C4-2B (cell line): ENCODE measurements around the gene PTPA.

ENCODE experiments used
- ZFX ChIP-seq: fragments of 450-650 bp; IDR thresholded peaks from 2 replicates; pipeline ENCODE4 v1.6.1; 2017
- TF ChIP-seq, protein P1 (sequence below): fragments of 450-650 bp; conservative IDR thresholded peaks from 2 replicates; pipeline ENCODE4 v1.5.1; 2017; ENCODE audit warnings: mild to moderate bottlenecking

DNA sequence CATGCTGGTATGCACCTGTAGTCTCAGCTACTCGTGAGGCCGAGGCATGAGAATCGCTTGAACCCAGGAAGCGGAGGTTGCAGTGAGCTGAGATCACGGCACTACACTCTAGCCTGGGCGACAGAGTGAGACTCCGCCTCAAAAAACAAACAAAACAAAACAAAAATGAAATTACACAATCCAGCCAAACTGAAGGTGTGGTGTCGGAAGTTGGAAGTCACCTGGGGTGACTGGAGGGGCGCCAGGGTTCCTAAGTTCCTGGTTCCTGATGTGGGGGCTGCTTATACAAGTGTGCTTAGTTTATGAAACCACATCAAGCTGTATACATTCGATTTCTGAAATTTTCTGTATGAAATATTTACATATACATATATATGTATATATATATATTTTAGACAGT is 34.0 kb upstream of the PTPA start:
- TF ChIP-seq, protein P1, sequence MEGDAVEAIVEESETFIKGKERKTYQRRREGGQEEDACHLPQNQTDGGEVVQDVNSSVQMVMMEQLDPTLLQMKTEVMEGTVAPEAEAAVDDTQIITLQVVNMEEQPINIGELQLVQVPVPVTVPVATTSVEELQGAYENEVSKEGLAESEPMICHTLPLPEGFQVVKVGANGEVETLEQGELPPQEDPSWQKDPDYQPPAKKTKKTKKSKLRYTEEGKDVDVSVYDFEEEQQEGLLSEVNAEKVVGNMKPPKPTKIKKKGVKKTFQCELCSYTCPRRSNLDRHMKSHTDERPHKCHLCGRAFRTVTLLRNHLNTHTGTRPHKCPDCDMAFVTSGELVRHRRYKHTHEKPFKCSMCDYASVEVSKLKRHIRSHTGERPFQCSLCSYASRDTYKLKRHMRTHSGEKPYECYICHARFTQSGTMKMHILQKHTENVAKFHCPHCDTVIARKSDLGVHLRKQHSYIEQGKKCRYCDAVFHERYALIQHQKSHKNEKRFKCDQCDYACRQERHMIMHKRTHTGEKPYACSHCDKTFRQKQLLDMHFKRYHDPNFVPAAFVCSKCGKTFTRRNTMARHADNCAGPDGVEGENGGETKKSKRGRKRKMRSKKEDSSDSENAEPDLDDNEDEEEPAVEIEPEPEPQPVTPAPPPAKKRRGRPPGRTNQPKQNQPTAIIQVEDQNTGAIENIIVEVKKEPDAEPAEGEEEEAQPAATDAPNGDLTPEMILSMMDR = no peak
- TF ChIP-seq ZFX = no peak
